Activated CD8-positive, alpha-beta memory T cell treated with anti-CD3 and anti-CD28 coated beads for 4 hours (primary cell): ENCODE data around the gene SUCLA2.

Source experiments
- DNase-seq, 2 donors: peaks; one replicate each; pipeline ENCODE4 v3.0.0-alpha.2; 2020; ENCODE audit warnings: low read depth in 2 of 2

SUCLA2 gene

GRCh38 chr13:47903836-47904235 lies 97.2 kb downstream of the SUCLA2 start:
- DNase-seq: no peak

DNA sequence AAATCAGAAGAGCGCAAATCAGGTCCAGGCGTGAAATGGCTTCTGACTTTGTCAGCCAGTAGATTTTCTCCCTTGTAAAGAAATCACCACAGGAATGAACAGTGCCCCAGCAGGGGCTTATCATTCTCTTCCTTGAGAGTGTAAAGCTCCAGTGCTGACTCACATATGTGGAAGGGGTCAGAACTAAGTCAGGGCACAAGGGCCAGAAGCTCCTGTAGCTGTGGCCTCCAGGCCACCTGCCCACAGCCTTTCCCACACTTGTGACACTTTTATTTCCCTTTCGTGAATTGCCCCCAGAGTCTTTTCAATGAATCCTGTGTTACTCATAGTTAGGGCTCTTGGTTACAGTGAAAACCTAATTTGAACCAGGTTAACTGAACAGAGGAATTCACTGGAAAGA lies 99.6 kb downstream of the SUCLA2 start:
- DNase-seq: no peak

- no peak for DNase-seq
Observed at GRCh38 chr13:47898080-47898479, 103.0 kb downstream of the SUCLA2 start.

- no peak for DNase-seq
Observed at GRCh38 chr13:47897411-47898050, 103.5 kb downstream of the SUCLA2 start.

GRCh38 chr13:47896546-47896945 lies 104.5 kb downstream of the SUCLA2 start:
- DNase-seq: no peak

DNA sequence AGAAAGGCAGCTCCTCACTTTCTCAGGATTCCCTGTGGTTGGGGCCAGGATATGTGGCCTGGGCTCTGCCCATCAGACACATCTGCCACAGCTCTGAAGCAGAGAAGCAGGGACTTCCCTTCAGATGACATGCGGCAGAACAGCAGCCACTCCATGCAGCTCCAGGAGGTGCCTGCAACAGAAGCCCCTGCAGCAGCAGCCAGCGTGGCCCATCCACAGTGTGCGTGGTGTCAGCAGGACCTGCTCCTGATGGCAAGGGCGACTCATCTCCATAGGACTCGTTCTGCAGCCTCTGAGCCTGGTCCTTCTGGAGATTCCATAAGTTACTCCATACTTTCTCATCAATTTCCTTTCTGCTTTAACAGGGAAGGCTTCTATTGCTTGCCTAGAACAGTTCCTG lies 105.0 kb downstream of the SUCLA2 start:
- no peak for DNase-seq

DNA sequence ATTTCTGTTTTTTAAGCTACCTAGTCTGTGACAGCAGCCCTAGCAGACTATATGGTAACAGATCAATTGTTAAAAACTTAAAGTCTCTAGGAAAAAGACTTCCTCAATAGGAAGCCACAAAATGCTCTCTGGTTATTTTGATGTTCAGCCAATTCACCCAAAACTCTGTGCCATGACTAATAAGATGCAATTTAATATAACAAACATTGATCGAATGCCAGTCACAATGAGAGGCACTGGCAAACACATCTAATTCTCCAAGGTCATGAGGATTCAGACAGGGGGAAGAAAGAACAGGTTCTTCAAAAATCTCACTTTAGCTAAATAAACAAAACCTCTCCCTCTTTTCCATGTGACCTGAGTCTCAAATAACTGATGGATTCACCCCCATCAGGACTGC lies 107.5 kb downstream of the SUCLA2 start:
- no peak for DNase-seq
